GM21423 (cell line): ENCODE data around the gene CHL1.

Experiments
- ATAC-seq: cut with Tn5 transposase; IDR thresholded peaks from one replicate; pipeline ENCODE4 v1.9.1; 2021; ENCODE audit warnings: mild to moderate bottlenecking, moderate library complexity; ENCODE audit not compliant: unreplicated experiment

Gene CHL1

GRCh38 chr3:380801-381200 lies 184.2 kb downstream of the CHL1 start:
- ATAC-seq: no peak

GRCh38 chr3:385151-385550 lies 188.6 kb downstream of the CHL1 start:
- ATAC-seq: no peak

- ATAC-seq: no peak
Observed at GRCh38 chr3:394775-395174, 198.2 kb downstream of the CHL1 start.

- ATAC-seq: no peak
Observed at GRCh38 chr3:396293-396692, 199.7 kb downstream of the CHL1 start.

GRCh38 chr3:399647-400046 lies 203.1 kb downstream of the CHL1 start:
- ATAC-seq: no peak

GRCh38 chr3:403826-404225 lies 207.3 kb downstream of the CHL1 start:
- no peak for ATAC-seq

- ATAC-seq: no peak
Observed at GRCh38 chr3:409011-409410, 212.4 kb downstream of the CHL1 start.

GRCh38 chr3:411226-411625 lies 214.7 kb downstream of the CHL1 start:
- ATAC-seq: no peak

- ATAC-seq: no peak
Observed at GRCh38 chr3:414063-414462, 217.5 kb downstream of the CHL1 start.

- no peak for ATAC-seq
Observed at GRCh38 chr3:418239-418929, 221.8 kb downstream of the CHL1 start.

GRCh38 chr3:420584-420983 lies 224.0 kb downstream of the CHL1 start:
- peak; percentile 56 for ATAC-seq

GRCh38 chr3:425079-425478 lies 228.5 kb downstream of the CHL1 start:
- no peak for ATAC-seq

- no peak for ATAC-seq
Observed at GRCh38 chr3:426072-426471, 229.5 kb downstream of the CHL1 start.

GRCh38 chr3:427128-427527 lies 230.6 kb downstream of the CHL1 start:
- no peak for ATAC-seq

- ATAC-seq: no peak
Observed at GRCh38 chr3:430186-430585, 233.6 kb downstream of the CHL1 start.

GRCh38 chr3:435161-435560 lies 238.6 kb downstream of the CHL1 start:
- no peak for ATAC-seq

GRCh38 chr3:436053-436452 lies 239.5 kb downstream of the CHL1 start:
- no peak for ATAC-seq

GRCh38 chr3:440826-441225 lies 244.3 kb downstream of the CHL1 start:
- ATAC-seq: no peak

GRCh38 chr3:445960-446359 lies 249.4 kb downstream of the CHL1 start:
- no peak for ATAC-seq

- no peak for ATAC-seq
Observed at GRCh38 chr3:447671-448070, 251.1 kb downstream of the CHL1 start.

GRCh38 chr3:449711-450110 lies 253.1 kb downstream of the CHL1 start:
- no peak for ATAC-seq

- no peak for ATAC-seq
Observed at GRCh38 chr3:452221-452620, 255.7 kb downstream of the CHL1 start.

GRCh38 chr3:453106-453505 lies 256.5 kb downstream of the CHL1 start:
- ATAC-seq: no peak
